GM12865 (cell line): ENCODE measurements around the gene OCIAD2.
"Not testable (repeated sequence)": the region's sequence is repeated elsewhere in the genome, so short reads cannot be mapped to it uniquely, and the experiment has no call there.

Source experiments
- DNase-seq: peaks from one replicate; pipeline ENCODE4 v3.0.0; 2010; ENCODE audit warnings: low read depth
- H3K4me3 ChIP-seq: 2 replicates; pipeline ENCODE4 v1.5.1; 2011; ENCODE audit warnings: mild to moderate bottlenecking, low read depth, low read length, control low read depth
- CTCF ChIP-seq: IDR thresholded peaks from 2 replicates; pipeline ENCODE4 v1.5.1; 2011; ENCODE audit warnings: low read length, control low read depth, low read depth, inconsistent platforms; ENCODE audit not compliant: insufficient read depth; ENCODE audit errors: missing control alignments

The OCIAD2 gene

GRCh38 chr4:48930654-48931053 is 24.1 kb upstream of the OCIAD2 start:
- H3K4me3 ChIP-seq = no peak overlapping the region
- no peak for TF ChIP-seq CTCF
- DNase-seq = no peak

- no peak for TF ChIP-seq CTCF
- no peak for DNase-seq
- H3K4me3 ChIP-seq = no peak overlapping the region
Measured at GRCh38 chr4:48924416-48924815, 17.8 kb upstream of the OCIAD2 start.

- DNase-seq, H3K4me3 ChIP-seq: not testable (repeated sequence)
Measured at GRCh38 chr4:48923065-48923464, 16.5 kb upstream of the OCIAD2 start.

- no peak for DNase-seq
- H3K4me3 ChIP-seq = no peak overlapping the region
- no peak for TF ChIP-seq CTCF
Measured at GRCh38 chr4:48914311-48914710, 7.7 kb upstream of the OCIAD2 start.

GRCh38 chr4:48913346-48913745 is 6.8 kb upstream of the OCIAD2 start:
- no peak for TF ChIP-seq CTCF
- no peak for DNase-seq
- no peak overlapping the region for H3K4me3 ChIP-seq

- no peak for DNase-seq
- no peak for TF ChIP-seq CTCF
- H3K4me3 ChIP-seq = no peak overlapping the region
Measured at GRCh38 chr4:48912349-48912748, 5.8 kb upstream of the OCIAD2 start.

- DNase-seq = no peak
- H3K4me3 ChIP-seq = no peak overlapping the region
- no peak for TF ChIP-seq CTCF
Measured at GRCh38 chr4:48910511-48910910, 3.9 kb upstream of the OCIAD2 start.

GRCh38 chr4:48909697-48910096 is 3.1 kb upstream of the OCIAD2 start:
- TF ChIP-seq CTCF = no peak
- no peak for DNase-seq
- no peak overlapping the region for H3K4me3 ChIP-seq
